ENCODE measurements around the gene MPP2. TPM values are rescaled to one million over a fixed set of nuclear protein-coding genes. Genes with fewer than 3 reads are reported as not detected.
"Not testable (repeated sequence)": the region's sequence is repeated elsewhere in the genome, so short reads cannot be mapped to it uniquely, and the experiment has no call there.

Gene MPP2
- total and polyA plus RNA-seq, 4 experiments from 2014 or later, result 0.10 to 3.0 (median 1.6) TPM

DNA sequence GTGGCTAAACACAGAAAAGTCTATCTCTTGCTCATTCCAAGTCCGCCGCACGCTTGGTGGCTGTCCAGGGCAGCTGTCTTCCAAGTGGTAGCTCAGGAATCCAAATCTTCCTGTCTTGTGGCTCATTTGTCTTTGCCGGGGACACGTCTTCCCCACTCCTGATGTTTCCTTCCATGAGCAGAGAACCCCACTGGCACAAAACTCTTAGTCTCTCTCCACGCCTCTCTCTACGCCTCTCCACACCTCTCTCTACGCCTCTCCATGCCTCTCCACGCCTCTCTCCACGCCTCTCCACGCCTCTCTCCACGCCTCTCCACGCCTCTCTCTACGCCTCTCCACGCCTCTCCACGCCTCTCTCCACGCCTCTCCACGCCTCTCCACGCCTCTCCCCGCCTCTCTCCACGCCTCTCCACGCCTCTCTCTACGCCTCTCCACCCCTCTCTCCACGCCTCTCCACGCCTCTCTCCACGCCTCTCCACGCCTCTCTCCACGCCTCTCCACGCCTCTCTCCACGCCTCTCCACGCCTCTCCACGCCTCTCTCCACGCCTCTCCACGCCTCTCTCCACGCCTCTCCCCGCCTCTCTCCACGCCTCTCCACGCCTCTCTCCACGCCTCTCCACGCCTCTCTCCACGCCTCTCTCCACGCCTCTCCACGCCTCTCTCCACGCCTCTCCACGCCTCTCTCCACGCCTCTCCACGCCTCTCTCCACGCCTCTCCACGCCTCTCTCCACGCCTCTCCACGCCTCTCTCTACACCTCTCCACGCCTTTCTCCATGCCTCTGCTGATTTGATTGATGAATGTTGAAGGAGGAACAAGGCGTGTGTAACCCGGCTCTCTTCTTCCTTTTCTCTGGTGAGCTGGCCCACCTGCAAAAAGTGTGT, 65.0 kb downstream of the MPP2 start:
- H3K27ac ChIP-seq (ENCODE audit: low read depth, low read length); H3K4me3 Mint-ChIP-seq; H3K9me3 ChIP-seq (ENCODE audit: control insufficient read depth in 1 of 2, low read length in 2 of 2); H3K27ac Mint-ChIP-seq; H3K4me3 ChIP-seq (ENCODE audit: low read length in 2 of 2); H3K27me3 ChIP-seq (ENCODE audit: insufficient read depth, low read length); H3K4me1 Mint-ChIP-seq; H3K36me3 Mint-ChIP-seq; H3K9me3 Mint-ChIP-seq; H3K4me1 ChIP-seq (ENCODE audit: insufficient read depth, low read length); POLR2A ChIA-PET (ENCODE audit: partially characterized antibody); DNase-seq; H3K36me3 ChIP-seq (ENCODE audit: insufficient read depth, low read length); intact Hi-C loops (cut with micrococcal nuclease): not testable (repeated sequence)
- CTCF ChIA-PET (ENCODE audit: partially characterized antibody), result interaction anchor here (0.8 kb wide), 1 partner anchor 76 kb away, joined by 4 read pairs; no protein-coding TSS in a partner anchor
- peaks cover 11 to 13% of the 10 kb centered on the region in 2 donors for H3K27me3 Mint-ChIP-seq

DNA sequence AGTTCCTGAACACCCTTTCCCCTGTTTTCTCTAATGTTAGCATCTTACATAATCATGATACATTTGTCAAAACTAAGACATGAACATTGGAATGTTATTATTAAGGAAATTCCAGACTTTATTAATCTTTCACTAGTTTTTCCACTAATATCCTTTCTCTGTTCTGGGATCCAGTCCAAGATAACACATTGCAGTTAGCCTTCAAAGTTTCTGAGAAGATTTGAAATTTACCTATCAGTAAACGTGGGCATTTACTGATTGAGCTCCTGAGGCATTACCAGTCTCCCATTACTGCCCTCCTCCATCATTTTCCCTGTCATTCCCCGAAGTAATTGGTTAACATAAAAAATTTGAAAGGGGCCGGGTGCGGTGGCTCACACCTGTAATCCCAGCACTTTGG, 66.1 kb downstream of the MPP2 start:
- no peaks in the 10 kb centered on the region for H3K4me1 ChIP-seq (ENCODE audit: insufficient read depth, low read length)
- Mint-ChIP-seq H3K9me3 (no peaks in the 10 kb centered on the region), H3K27ac (no peak overlapping the region), H3K27me3 (peaks cover 13 to 14% of the 10 kb centered on the region in 2 donors), H3K4me3 (no peak overlapping the region), H3K4me1 (peaks cover 0 to 3% (median 0%) of the 10 kb centered on the region in 4 donors), H3K36me3 (no peaks in the 10 kb centered on the region)
- no peaks in the 10 kb centered on the region for H3K9me3 ChIP-seq (ENCODE audit: control insufficient read depth in 1 of 2, low read length in 2 of 2)
- intact Hi-C loops (cut with micrococcal nuclease), result no loop called here
- no peaks in the 10 kb centered on the region for H3K36me3 ChIP-seq (ENCODE audit: insufficient read depth, low read length)
- no peak overlapping the region for H3K27ac ChIP-seq (ENCODE audit: low read depth, low read length)
- DNase-seq, result no peak
- no peak overlapping the region for H3K4me3 ChIP-seq (ENCODE audit: low read length in 2 of 2)
- ChIA-PET CTCF (ENCODE audit: partially characterized antibody) (interaction anchor here (0.8 kb wide), 1 partner anchor 75 kb away, joined by 4 read pairs; no protein-coding TSS in a partner anchor), POLR2A (ENCODE audit: partially characterized antibody) (no interaction called here)
- H3K27me3 ChIP-seq (ENCODE audit: insufficient read depth, low read length), result no peaks in the 10 kb centered on the region

DNA sequence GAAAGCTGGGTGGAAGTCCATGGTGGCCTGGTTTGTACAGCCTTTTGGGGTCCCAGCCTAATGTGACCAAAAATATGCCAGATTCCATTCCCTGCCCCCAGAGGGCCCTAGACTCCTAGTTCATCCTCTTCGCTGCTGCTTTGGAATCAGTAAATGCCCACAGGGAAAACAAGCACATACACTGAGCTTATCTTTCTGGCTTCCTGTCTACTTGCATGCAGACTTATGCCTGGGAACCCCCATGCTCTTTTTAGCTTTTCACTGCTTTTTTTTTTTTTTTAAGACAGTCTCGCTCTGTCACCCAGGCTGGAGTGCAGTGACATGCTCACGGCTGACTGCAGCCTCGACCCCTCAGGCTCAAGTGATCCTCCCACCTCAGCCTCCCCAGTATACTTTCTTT, 66.5 kb downstream of the MPP2 start:
- no peaks in the 10 kb centered on the region for H3K36me3 Mint-ChIP-seq
- Histone ChIP-seq H3K4me1 (ENCODE audit: insufficient read depth, low read length) (no peaks in the 10 kb centered on the region), H3K9me3 (ENCODE audit: control insufficient read depth in 1 of 2, low read length in 2 of 2) (no peaks in the 10 kb centered on the region), H3K36me3 (ENCODE audit: insufficient read depth, low read length) (no peaks in the 10 kb centered on the region), H3K27me3 (ENCODE audit: insufficient read depth, low read length) (no peaks in the 10 kb centered on the region), H3K4me3 (ENCODE audit: low read length in 2 of 2) (no peak overlapping the region), H3K27ac (ENCODE audit: low read depth, low read length) (no peak overlapping the region)
- H3K4me3 Mint-ChIP-seq, result no peak overlapping the region
- no peak for DNase-seq
- H3K27ac Mint-ChIP-seq, result no peak overlapping the region
- POLR2A ChIA-PET (ENCODE audit: partially characterized antibody), result no interaction called here
- CTCF ChIA-PET (ENCODE audit: partially characterized antibody), result no interaction called here
- H3K4me1 Mint-ChIP-seq, result no peaks in the 10 kb centered on the region
- H3K9me3 Mint-ChIP-seq, result no peaks in the 10 kb centered on the region
- peaks cover 13 to 14% of the 10 kb centered on the region in 2 donors for H3K27me3 Mint-ChIP-seq
- intact Hi-C loops (cut with micrococcal nuclease), result no loop called here

DNA sequence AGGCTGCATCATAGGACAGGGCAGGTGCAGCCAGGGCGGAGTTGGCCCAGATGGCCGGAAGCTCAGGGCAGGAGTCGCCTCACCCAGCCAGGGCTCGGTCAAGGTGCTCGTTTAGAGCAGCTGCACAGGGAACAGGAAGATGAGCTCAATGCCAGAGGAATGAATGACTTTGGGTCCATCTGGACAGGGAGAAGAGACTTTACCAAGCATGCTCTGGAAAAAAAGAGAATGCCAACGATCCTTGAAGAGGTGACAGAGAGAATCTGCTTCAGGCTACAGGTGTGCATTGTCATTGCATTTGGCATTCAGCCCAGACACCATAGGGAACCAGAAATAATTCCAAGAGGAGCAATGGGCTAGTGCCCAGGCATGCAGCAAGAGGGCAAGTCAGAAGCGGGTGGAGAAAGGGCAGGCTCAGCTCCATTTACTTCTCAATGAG, 67.6 kb downstream of the MPP2 start:
- Mint-ChIP-seq H3K27me3 (peaks cover 13% of the 10 kb centered on the region in 2 donors), H3K27ac (no peak overlapping the region), H3K9me3 (no peaks in the 10 kb centered on the region), H3K4me1 (no peaks in the 10 kb centered on the region), H3K4me3 (no peak overlapping the region), H3K36me3 (no peaks in the 10 kb centered on the region)
- intact Hi-C loops (cut with micrococcal nuclease), result no loop called here
- no peak overlapping the region for H3K27ac ChIP-seq (ENCODE audit: low read depth, low read length)
- POLR2A ChIA-PET (ENCODE audit: partially characterized antibody), result no interaction called here
- H3K36me3 ChIP-seq (ENCODE audit: insufficient read depth, low read length), result no peaks in the 10 kb centered on the region
- H3K9me3 ChIP-seq (ENCODE audit: control insufficient read depth in 1 of 2, low read length in 2 of 2), result no peaks in the 10 kb centered on the region
- CTCF ChIA-PET (ENCODE audit: partially characterized antibody), result interaction anchor here (0.9 to 1.2 kb wide), 2 partner anchors 9 to 16 kb away, joined by 3 read pairs; no protein-coding TSS in a partner anchor
- H3K27me3 ChIP-seq (ENCODE audit: insufficient read depth, low read length), result no peaks in the 10 kb centered on the region
- DNase-seq, result no peak
- no peak overlapping the region for H3K4me3 ChIP-seq (ENCODE audit: low read length in 2 of 2)
- no peaks in the 10 kb centered on the region for H3K4me1 ChIP-seq (ENCODE audit: insufficient read depth, low read length)

DNA sequence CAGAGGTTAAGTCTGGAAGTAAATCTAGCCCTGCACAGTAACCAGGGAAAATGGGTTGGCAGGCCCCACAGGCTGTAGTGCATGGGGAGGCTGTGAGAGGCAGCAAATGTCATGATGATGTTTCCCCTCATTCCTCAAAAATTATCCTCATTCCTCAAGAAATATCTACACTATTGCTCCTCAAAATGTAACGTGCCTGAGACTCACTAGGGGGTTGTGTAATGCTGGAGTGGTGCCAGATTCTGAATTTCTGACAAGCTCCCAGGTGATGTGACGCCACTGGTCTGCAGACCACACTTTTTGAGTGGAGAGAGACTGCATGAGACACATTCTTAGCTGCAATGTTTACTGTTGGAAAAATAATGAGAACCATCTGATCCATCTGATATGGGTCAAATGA, 73.2 kb downstream of the MPP2 start:
- H3K27ac Mint-ChIP-seq, result no peak overlapping the region
- H3K4me3 Mint-ChIP-seq, result peak overlapping the region; percentile 19 to 89 (median 72)

DNA sequence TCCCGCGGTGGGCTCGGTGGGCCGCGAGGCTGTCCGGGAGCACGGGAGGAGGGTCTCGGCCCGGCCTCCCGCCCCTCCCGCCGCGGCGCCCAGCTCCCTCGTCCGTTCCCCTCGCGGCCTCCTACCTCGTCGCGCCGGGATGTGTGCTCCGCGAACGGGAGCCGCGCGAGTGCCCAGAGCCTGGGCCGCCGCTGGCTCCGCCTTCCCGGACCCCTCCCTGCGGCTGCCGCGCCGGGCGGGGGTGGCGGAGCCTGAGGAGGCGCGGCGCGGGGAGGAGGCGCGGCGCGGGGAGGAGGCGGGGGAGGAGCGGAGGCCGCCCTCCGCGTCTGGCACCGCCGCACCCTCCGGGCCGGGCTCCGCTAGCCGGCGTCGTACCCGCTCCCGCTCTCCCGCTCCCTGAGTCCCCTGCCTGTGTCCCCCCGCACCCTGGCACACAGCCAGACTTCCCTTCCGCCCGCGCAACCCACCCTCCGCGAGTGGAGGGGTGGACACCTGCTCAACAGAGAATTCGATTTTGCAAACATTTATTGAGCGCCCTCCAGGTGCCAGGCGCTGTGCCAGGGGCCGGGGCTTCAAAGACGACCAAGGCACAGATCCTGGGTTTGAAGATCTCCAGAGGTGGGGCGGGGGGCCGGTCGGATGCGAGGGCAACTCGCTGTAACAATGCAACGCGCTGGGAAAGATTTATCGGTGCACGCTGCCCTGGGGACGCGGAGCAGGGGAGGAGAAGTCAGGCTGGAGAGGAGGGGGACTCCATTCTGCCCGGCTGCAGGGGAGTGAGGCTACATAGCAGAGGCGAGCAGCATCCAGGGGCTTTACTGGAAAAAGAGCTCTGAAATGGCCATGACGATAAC, 74.1 kb downstream of the MPP2 start, which contains the start of gene MPP3:
Gene MPP3 (minus strand): TSS at position 171 of the 854 bp plus-strand sequence. CDS start 1,240 bp downstream, outside the sequence.
- H3K27me3 ChIP-seq (ENCODE audit: insufficient read depth, low read length), result peaks cover 13% of the 10 kb centered on the region
- Mint-ChIP-seq H3K4me3 (peak within 1 kb of the TSS; percentile 79 to 89 (median 84)), H3K27me3 (peaks cover 13 to 26% of the 10 kb centered on the region in 2 donors), H3K36me3 (no peaks in the 10 kb centered on the region), H3K9me3 (no peaks in the 10 kb centered on the region), H3K4me1 (peaks cover 5 to 27% (median 17%) of the 10 kb centered on the region in 4 donors), H3K27ac (peak within 1 kb of the TSS in 5 of 7 donors; percentile 10 to 62 (median 53))
- peak in 4 of 5 donors; percentile 47 to 57 (median 48) for DNase-seq
- intact Hi-C loops (cut with micrococcal nuclease), result no loop called here
- no peak within 1 kb of the TSS for H3K27ac ChIP-seq (ENCODE audit: low read depth, low read length)
- peak within 1 kb of the TSS in 1 of 2 donors; percentile 54 for H3K4me3 ChIP-seq (ENCODE audit: low read length in 2 of 2)
- ChIA-PET CTCF (ENCODE audit: partially characterized antibody) (no interaction called here), POLR2A (ENCODE audit: partially characterized antibody) (no interaction called here)
- H3K4me1 ChIP-seq (ENCODE audit: insufficient read depth, low read length), result peaks cover 13% of the 10 kb centered on the region
- H3K9me3 ChIP-seq (ENCODE audit: control insufficient read depth in 1 of 2, low read length in 2 of 2), result no peaks in the 10 kb centered on the region
- no peaks in the 10 kb centered on the region for H3K36me3 ChIP-seq (ENCODE audit: insufficient read depth, low read length)

More for the DNA sequence above, 73.2 kb downstream of the MPP2 start:
- H3K4me1 Mint-ChIP-seq, result peaks cover 5 to 27% (median 17%) of the 10 kb centered on the region in 4 donors
- Histone ChIP-seq H3K27me3 (ENCODE audit: insufficient read depth, low read length) (peaks cover 13% of the 10 kb centered on the region), H3K4me3 (ENCODE audit: low read length in 2 of 2) (no peak overlapping the region), H3K36me3 (ENCODE audit: insufficient read depth, low read length) (no peaks in the 10 kb centered on the region), H3K4me1 (ENCODE audit: insufficient read depth, low read length) (peaks cover 13% of the 10 kb centered on the region), H3K27ac (ENCODE audit: low read depth, low read length) (no peak overlapping the region), H3K9me3 (ENCODE audit: control insufficient read depth in 1 of 2, low read length in 2 of 2) (no peaks in the 10 kb centered on the region)
- ChIA-PET CTCF (ENCODE audit: partially characterized antibody) (no interaction called here), POLR2A (ENCODE audit: partially characterized antibody) (no interaction called here)
- H3K9me3 Mint-ChIP-seq, result no peaks in the 10 kb centered on the region
- peaks cover 14 to 26% of the 10 kb centered on the region in 2 donors for H3K27me3 Mint-ChIP-seq
- intact Hi-C loops (cut with micrococcal nuclease), result no loop called here
- no peak for DNase-seq
- H3K36me3 Mint-ChIP-seq, result no peaks in the 10 kb centered on the region

Measured in CD4-positive, alpha-beta memory T cell (primary cell).